ENCODE data around the gene DUSP1.

The DUSP1 gene, protein sequence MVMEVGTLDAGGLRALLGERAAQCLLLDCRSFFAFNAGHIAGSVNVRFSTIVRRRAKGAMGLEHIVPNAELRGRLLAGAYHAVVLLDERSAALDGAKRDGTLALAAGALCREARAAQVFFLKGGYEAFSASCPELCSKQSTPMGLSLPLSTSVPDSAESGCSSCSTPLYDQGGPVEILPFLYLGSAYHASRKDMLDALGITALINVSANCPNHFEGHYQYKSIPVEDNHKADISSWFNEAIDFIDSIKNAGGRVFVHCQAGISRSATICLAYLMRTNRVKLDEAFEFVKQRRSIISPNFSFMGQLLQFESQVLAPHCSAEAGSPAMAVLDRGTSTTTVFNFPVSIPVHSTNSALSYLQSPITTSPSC

DNA sequence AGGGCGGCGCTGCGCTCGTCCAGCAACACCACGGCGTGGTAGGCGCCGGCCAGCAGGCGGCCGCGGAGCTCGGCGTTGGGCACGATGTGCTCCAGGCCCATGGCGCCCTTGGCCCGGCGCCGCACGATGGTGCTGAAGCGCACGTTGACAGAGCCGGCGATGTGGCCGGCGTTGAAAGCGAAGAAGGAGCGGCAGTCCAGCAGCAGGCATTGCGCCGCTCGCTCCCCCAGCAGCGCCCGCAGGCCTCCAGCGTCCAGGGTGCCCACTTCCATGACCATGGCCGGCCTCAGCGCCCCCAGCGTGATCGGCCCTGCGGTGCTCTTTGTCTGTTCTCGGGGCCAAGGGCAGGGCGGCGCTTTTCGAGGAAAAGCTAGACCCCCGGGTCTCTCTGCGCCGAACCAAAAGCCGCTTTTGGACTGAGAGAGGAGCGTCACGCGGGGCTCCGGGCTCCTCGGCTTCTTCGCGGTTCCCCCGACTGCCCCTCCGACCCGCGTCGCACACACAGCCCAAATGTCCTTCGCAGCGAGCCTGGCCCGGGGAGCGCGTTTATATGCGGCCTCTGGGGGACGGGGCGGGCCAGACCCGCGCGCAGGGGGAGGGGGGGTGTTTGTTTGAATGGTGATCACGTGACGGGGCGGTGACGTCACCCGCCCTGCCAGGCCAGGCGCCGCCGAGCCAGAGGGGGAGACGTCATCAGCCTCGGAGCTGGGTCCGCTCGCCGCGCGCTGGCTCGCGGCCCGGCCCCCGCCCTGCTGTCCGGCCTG, at the start of gene DUSP1:
Gene DUSP1 (minus strand): TSS at position 521 of the 764 bp plus-strand sequence. CDS start 243 bp downstream, at position 278.
- ChIA-PET POLR2A (interaction anchor here (0.5 to 4.5 kb wide), 48 partner anchors 8 to 558 kb away, joined by 3 to 37 read pairs (median 4); partner anchors contain the start of gene STC2), CTCF (interaction anchor here (0.6 to 6.3 kb wide), 11 partner anchors 11 to 177 kb away, joined by 3 to 50 read pairs (median 3); no protein-coding TSS in a partner anchor)
- DNase-seq (ENCODE audit: extremely low spot score), result peak; percentile 99
- TF ChIP-seq, protein P1, sequence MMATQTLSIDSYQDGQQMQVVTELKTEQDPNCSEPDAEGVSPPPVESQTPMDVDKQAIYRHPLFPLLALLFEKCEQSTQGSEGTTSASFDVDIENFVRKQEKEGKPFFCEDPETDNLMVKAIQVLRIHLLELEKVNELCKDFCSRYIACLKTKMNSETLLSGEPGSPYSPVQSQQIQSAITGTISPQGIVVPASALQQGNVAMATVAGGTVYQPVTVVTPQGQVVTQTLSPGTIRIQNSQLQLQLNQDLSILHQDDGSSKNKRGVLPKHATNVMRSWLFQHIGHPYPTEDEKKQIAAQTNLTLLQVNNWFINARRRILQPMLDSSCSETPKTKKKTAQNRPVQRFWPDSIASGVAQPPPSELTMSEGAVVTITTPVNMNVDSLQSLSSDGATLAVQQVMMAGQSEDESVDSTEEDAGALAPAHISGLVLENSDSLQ (IDR thresholded peaks at IDR 0.05), result no peak
- TF ChIP-seq ELF4 (IDR thresholded peaks at IDR 0.05) (peak; percentile 70; the same call in 1 of the 2 replicates), ARNT (IDR thresholded peaks at IDR 0.05) (0 out of 2 replicates have a peak, but pooled peaks have one; percentile 20), L3MBTL2 (conservative IDR thresholded peaks at IDR 0.05) (peak; percentile 77)

DNA sequence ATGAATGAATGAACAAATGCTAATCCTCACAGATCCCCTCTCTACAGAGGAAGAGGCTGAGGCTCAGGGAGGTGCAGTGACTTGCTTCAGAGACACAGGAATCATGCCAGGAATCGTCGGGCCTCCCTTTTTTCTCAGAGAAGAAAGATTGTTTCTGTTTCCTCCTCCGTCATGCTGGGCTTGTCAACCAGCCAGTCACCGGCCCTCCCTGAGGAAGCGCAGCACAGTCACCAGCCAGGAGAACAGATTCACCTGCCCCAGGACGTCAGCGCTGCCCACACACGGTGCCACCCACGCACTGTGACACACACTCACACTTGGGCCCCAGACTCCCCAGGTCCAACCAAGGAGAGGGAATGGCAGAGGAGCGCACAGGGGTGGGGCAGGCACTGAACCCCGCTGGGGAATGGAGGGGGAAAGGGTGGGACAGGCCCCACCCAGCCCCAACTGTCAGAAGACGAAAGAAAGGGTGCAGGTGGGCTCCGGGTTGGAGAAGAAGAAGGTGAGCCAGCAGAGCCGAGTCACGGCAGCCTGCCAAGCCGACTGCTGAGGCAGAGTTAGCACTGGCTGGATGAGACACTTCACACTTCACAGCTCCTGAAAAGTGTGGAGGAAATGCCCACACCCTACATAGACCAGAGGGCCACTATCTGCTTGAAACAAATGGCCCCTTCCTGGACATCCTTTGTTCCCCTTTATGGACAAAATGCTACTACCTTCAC, 49.2 kb upstream of the DUSP1 start:
- ChIA-PET CTCF (no interaction called here), POLR2A (interaction anchor here (1.3 to 1.5 kb wide), 2 partner anchors 48 to 50 kb away, joined by 3 to 9 read pairs; partner anchors contain the start of gene DUSP1)
- TF ChIP-seq TARDBP (IDR thresholded peaks at IDR 0.05) (no peak), FOXM1 (IDR thresholded peaks at IDR 0.05; ENCODE audit: borderline replicate concordance) (no peak), NFRKB (IDR thresholded peaks at IDR 0.05) (no peak), HDGF (IDR thresholded peaks at IDR 0.05; ENCODE audit: borderline replicate concordance) (no peak), SP1 (IDR thresholded peaks at IDR 0.05) (no peak), CTBP1 (IDR thresholded peaks at IDR 0.05; ENCODE audit: borderline replicate concordance) (no peak), SUZ12 (IDR thresholded peaks at IDR 0.05) (no peak), ARNT (IDR thresholded peaks at IDR 0.05) (no peak)
- TF ChIP-seq, protein P1 (IDR thresholded peaks at IDR 0.05), result no peak
- DNase-seq (ENCODE audit: extremely low spot score), result no peak

DNA sequence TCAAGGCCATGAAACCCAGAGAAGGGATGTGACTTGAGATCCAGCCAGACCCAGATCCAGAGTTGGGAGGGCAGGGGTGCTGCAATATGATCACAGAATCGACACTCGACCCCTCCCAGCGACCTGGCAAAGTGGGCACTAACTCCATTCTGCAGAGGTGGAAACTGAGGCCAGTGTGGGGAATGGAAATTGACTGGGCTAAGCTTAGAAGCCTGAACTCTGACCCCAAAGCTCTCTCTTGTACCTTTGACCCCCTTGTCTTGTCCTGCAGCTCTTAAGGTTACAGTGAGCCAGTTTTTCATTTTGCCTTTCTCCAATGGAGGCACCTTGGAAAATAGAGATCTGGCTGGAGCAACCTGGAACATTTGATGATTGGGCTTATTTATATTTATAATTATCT, 48.6 kb upstream of the DUSP1 start:
- TF ChIP-seq L3MBTL2 (conservative IDR thresholded peaks at IDR 0.05) (no peak), TARDBP (IDR thresholded peaks at IDR 0.05) (no peak), ARNT (IDR thresholded peaks at IDR 0.05) (no peak), NFRKB (IDR thresholded peaks at IDR 0.05) (no peak), SUZ12 (IDR thresholded peaks at IDR 0.05) (no peak), ZNF384 (IDR thresholded peaks at IDR 0.05) (no peak), ELF4 (IDR thresholded peaks at IDR 0.05) (no peak), LEF1 (IDR thresholded peaks at IDR 0.05; ENCODE audit: borderline replicate concordance) (no peak), BHLHE40 (IDR thresholded peaks at IDR 0.05; ENCODE audit: borderline replicate concordance) (no peak), FOXA1 (IDR thresholded peaks at IDR 0.05) (no peak)
- TF ChIP-seq, protein P1 (IDR thresholded peaks at IDR 0.05), result no peak
- ChIA-PET POLR2A (interaction anchor here (1.3 kb wide), 1 partner anchor 49 kb away, joined by 3 read pairs; no protein-coding TSS in a partner anchor), CTCF (no interaction called here)
- no peak for DNase-seq (ENCODE audit: extremely low spot score)

DNA sequence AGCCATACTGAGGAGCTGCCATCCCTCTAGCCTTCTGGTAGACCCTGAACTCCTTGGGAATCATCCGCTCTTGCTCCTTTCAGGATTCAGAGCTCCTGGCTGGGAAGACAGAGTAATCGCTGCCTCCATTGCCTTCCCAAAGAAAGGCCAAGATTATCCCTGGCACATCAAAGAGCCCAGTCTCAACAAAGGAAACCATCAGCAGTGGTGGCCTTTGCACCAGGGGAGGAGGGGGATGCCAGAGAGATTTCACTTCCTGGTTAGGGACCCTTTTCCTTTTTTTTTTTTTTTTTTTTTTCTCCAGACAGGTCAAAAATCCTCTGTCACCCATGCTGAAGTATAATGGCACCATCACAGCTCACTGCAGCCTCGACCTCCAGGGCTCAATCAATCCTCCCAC, 47.1 kb upstream of the DUSP1 start:
- TF ChIP-seq CTBP1 (IDR thresholded peaks at IDR 0.05; ENCODE audit: borderline replicate concordance) (no peak), HDGF (IDR thresholded peaks at IDR 0.05; ENCODE audit: borderline replicate concordance) (no peak), NFRKB (IDR thresholded peaks at IDR 0.05) (no peak), ARNT (IDR thresholded peaks at IDR 0.05) (no peak), L3MBTL2 (conservative IDR thresholded peaks at IDR 0.05) (no peak), ELF4 (IDR thresholded peaks at IDR 0.05) (no peak), FOXA1 (IDR thresholded peaks at IDR 0.05) (no peak), FOXM1 (IDR thresholded peaks at IDR 0.05; ENCODE audit: borderline replicate concordance) (no peak)
- POLR2A ChIA-PET, result no interaction called here
- CTCF ChIA-PET, result no interaction called here
- no peak for DNase-seq (ENCODE audit: extremely low spot score)

DNA sequence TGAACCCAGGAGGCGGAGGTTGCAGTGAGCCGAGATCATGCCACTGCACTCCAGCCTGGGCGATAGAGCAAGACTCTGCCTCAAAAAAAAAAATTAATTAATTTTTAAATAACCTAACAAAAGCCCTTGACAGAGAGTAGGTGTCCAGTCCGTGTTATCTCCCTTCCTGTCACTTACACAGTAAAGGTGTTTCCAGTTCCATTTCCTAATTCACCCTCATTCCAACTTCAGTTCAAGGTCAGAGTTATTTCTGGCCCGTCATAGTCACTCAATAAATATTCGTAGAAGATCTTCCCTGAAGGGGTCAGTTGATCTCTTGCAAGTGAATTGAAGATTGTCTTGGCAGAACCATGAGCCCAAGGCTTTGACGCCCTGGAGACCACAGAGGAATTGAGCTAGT, 46.7 kb upstream of the DUSP1 start:
- POLR2A ChIA-PET, result no interaction called here
- TF ChIP-seq LEF1 (IDR thresholded peaks at IDR 0.05; ENCODE audit: borderline replicate concordance) (no peak), BHLHE40 (IDR thresholded peaks at IDR 0.05; ENCODE audit: borderline replicate concordance) (no peak), CTBP1 (IDR thresholded peaks at IDR 0.05; ENCODE audit: borderline replicate concordance) (no peak), FOXM1 (IDR thresholded peaks at IDR 0.05; ENCODE audit: borderline replicate concordance) (no peak), FOXK2 (IDR thresholded peaks at IDR 0.05) (no peak), HDGF (IDR thresholded peaks at IDR 0.05; ENCODE audit: borderline replicate concordance) (no peak), L3MBTL2 (conservative IDR thresholded peaks at IDR 0.05) (no peak), FOXA1 (IDR thresholded peaks at IDR 0.05) (no peak), ELF4 (IDR thresholded peaks at IDR 0.05) (no peak), ARNT (IDR thresholded peaks at IDR 0.05) (no peak), SP1 (IDR thresholded peaks at IDR 0.05) (no peak), ZNF384 (IDR thresholded peaks at IDR 0.05) (no peak), SUZ12 (IDR thresholded peaks at IDR 0.05) (no peak), NFRKB (IDR thresholded peaks at IDR 0.05) (no peak), TARDBP (IDR thresholded peaks at IDR 0.05) (no peak)
- TF ChIP-seq, protein P1 (IDR thresholded peaks at IDR 0.05), result no peak
- DNase-seq (ENCODE audit: extremely low spot score), result no peak
- CTCF ChIA-PET, result no interaction called here

All from HEK293T (cell line).